Neural progenitor cell (in vitro differentiated cells): Measurements from ENCODE around the gene CACHD1. TPM values are rescaled to one million over a fixed set of nuclear protein-coding genes. Genes with fewer than 3 reads are reported as not detected.

Source experiments
- DNase-seq: peaks from one replicate; pipeline ENCODE4 v3.0.0-alpha.2; 2016; ENCODE audit warnings: low spot score
- H2AFZ ChIP-seq: fragments of 200-600 bp; sonication (generic); replicated peaks from 2 replicates; pipeline ENCODE4 v1.6.1; 2016; ENCODE audit warnings: antibody characterized with exemption
- H3F3A ChIP-seq: fragments of 200-600 bp; sonication (generic); 2 replicates; pipeline ENCODE4 v1.6.1; 2016; ENCODE audit warnings: antibody characterized with exemption, low read depth
- H3K27ac ChIP-seq: fragments of 200-600 bp; sonication (generic); 2 replicates; pipeline ENCODE4 v1.5.1; 2016; ENCODE audit warnings: mild to moderate bottlenecking
- H3K27me3 ChIP-seq: fragments of 200-600 bp; sonication (generic); 2 replicates; pipeline ENCODE4 v1.6.1; 2016; ENCODE audit warnings: mild to moderate bottlenecking, moderate library complexity
- H3K36me3 ChIP-seq: fragments of 200-600 bp; sonication (generic); 2 replicates; pipeline ENCODE4 v1.5.1; 2016
- H3K4me1 ChIP-seq: fragments of 200-600 bp; sonication (generic); 2 replicates; pipeline ENCODE4 v1.6.1; 2016; ENCODE audit warnings: mixed run types
- H3K4me2 ChIP-seq: fragments of 200-600 bp; sonication (generic); 2 replicates; pipeline ENCODE4 v1.6.1; 2016
- H3K4me3 ChIP-seq: fragments of 200-600 bp; sonication (generic); 2 replicates; pipeline ENCODE4 v1.5.1; 2016
- H3K79me2 ChIP-seq: fragments of 200-600 bp; sonication (generic); 2 replicates; pipeline ENCODE4 v1.6.1; 2016; ENCODE audit warnings: low read depth
- H3K9ac ChIP-seq: fragments of 200-600 bp; sonication (generic); 2 replicates; pipeline ENCODE4 v1.6.1; 2016
- H3K9me3 ChIP-seq: fragments of 200-600 bp; sonication (generic); 2 replicates; pipeline ENCODE4 v1.5.1; 2016; ENCODE audit warnings: low read depth
- H4K20me1 ChIP-seq: fragments of 200-600 bp; sonication (generic); 2 replicates; pipeline ENCODE4 v1.6.1; 2016; ENCODE audit warnings: low read depth
- H3K27ac Mint-ChIP-seq: 3 replicates; pipeline ENCODE4 v1.8.0; 2021; ENCODE audit warnings: mixed read lengths
- H3K27me3 Mint-ChIP-seq: 2 replicates; pipeline ENCODE4 v1.8.0; 2022; ENCODE audit warnings: low read depth, mild to moderate bottlenecking, inconsistent platforms, moderate library complexity, mixed read lengths; ENCODE audit not compliant: insufficient read depth
- H3K36me3 Mint-ChIP-seq: 3 replicates; pipeline ENCODE4 v1.8.0; 2021; ENCODE audit warnings: mixed read lengths
- H3K4me1 Mint-ChIP-seq: 3 replicates; pipeline ENCODE4 v1.8.0; 2021; ENCODE audit warnings: mixed read lengths
- H3K4me3 Mint-ChIP-seq: 3 replicates; pipeline ENCODE4 v1.8.0; 2021; ENCODE audit warnings: mild to moderate bottlenecking, moderate library complexity, mixed read lengths
- H3K9me3 Mint-ChIP-seq: 3 replicates; pipeline ENCODE4 v1.8.0; 2020; ENCODE audit warnings: mixed read lengths
- CTCF ChIP-seq: fragments of 200-600 bp; sonication (generic); IDR thresholded peaks from 2 replicates; pipeline ENCODE4 v1.5.1; 2017; ENCODE audit warnings: antibody characterized with exemption, mild to moderate bottlenecking
- EZH2 ChIP-seq: fragments of 200-600 bp; sonication (generic); IDR thresholded peaks from 2 replicates; pipeline ENCODE4 v1.6.1; 2017; ENCODE audit warnings: antibody characterized with exemption, mild to moderate bottlenecking, moderate library complexity
- EZH2phosphoT487 ChIP-seq: fragments of 200-600 bp; sonication (generic); IDR thresholded peaks from 2 replicates; pipeline ENCODE4 v1.6.1; 2017; ENCODE audit warnings: antibody characterized with exemption
- total RNA-seq: library from RNA; depleted of rRNA; stranded (reverse); fragments of >200 nt; gene quantifications from 2 replicates; pipeline ENCODE4 v1.2.3, GENCODE V29; 2015; ENCODE audit warnings: low replicate concordance

The CACHD1 gene
- total RNA-seq, 1 donor from 2014 or later = 61.0 TPM

GRCh38 chr1:64482128-64482527, 12.2 kb downstream of the CACHD1 start:
- Mint-ChIP-seq H3K27ac (no peak overlapping the region), H3K27me3 (peaks cover 2% of the 10 kb centered on the region), H3K4me1 (peaks cover 55% of the 10 kb centered on the region), H3K4me3 (no peak overlapping the region), H3K9me3 (peaks cover 18% of the 10 kb centered on the region), H3K36me3 (peaks cover 33% of the 10 kb centered on the region)
- Histone ChIP-seq H3K4me2 (no peak overlapping the region), H3K4me1 (peaks cover 39% of the 10 kb centered on the region), H4K20me1 (peaks cover 61% of the 10 kb centered on the region), H3K27ac (no peak overlapping the region), H3K36me3 (no peaks in the 10 kb centered on the region), H2AFZ (no peak overlapping the region), H3K9me3 (no peaks in the 10 kb centered on the region), H3K4me3 (no peak overlapping the region), H3F3A (peaks cover 9% of the 10 kb centered on the region), H3K27me3 (no peaks in the 10 kb centered on the region), H3K79me2 (peaks cover 100% of the 10 kb centered on the region), H3K9ac (no peak overlapping the region)
- no peak for DNase-seq
- TF ChIP-seq EZH2phosphoT487 (no peak), EZH2 (no peak), CTCF (no peak)

GRCh38 chr1:64482720-64483119, 12.8 kb downstream of the CACHD1 start:
- no peak overlapping the region for H3K27ac ChIP-seq
- Mint-ChIP-seq H3K36me3 (peaks cover 33% of the 10 kb centered on the region), H3K4me1 (peaks cover 61% of the 10 kb centered on the region), H3K9me3 (peaks cover 18% of the 10 kb centered on the region), H3K27ac (no peak overlapping the region), H3K4me3 (no peak overlapping the region), H3K27me3 (peaks cover 2% of the 10 kb centered on the region)
- peaks cover 100% of the 10 kb centered on the region for H3K79me2 ChIP-seq
- no peak overlapping the region for H3K4me3 ChIP-seq
- no peaks in the 10 kb centered on the region for H3K9me3 ChIP-seq
- no peaks in the 10 kb centered on the region for H3K36me3 ChIP-seq
- peaks cover 63% of the 10 kb centered on the region for H4K20me1 ChIP-seq
- peaks cover 14% of the 10 kb centered on the region for H3F3A ChIP-seq
- no peaks in the 10 kb centered on the region for H3K27me3 ChIP-seq
- H2AFZ ChIP-seq = no peak overlapping the region
- DNase-seq = no peak
- H3K4me1 ChIP-seq = peaks cover 45% of the 10 kb centered on the region
- H3K9ac ChIP-seq = no peak overlapping the region
- H3K4me2 ChIP-seq = no peak overlapping the region
- no peak for TF ChIP-seq EZH2phosphoT487
- no peak for TF ChIP-seq EZH2
- TF ChIP-seq CTCF = no peak

- H3K9me3 ChIP-seq = no peaks in the 10 kb centered on the region
- no peak for DNase-seq
- H3K79me2 ChIP-seq = peaks cover 100% of the 10 kb centered on the region
- Mint-ChIP-seq H3K36me3 (peaks cover 36% of the 10 kb centered on the region), H3K9me3 (peaks cover 18% of the 10 kb centered on the region), H3K4me3 (no peak overlapping the region), H3K4me1 (peaks cover 65% of the 10 kb centered on the region), H3K27ac (no peak overlapping the region), H3K27me3 (peaks cover 2% of the 10 kb centered on the region)
- no peak overlapping the region for H2AFZ ChIP-seq
- peaks cover 61% of the 10 kb centered on the region for H4K20me1 ChIP-seq
- no peak overlapping the region for H3K4me2 ChIP-seq
- no peak overlapping the region for H3K9ac ChIP-seq
- H3K36me3 ChIP-seq = no peaks in the 10 kb centered on the region
- no peak overlapping the region for H3K4me3 ChIP-seq
- TF ChIP-seq EZH2 = no peak
- TF ChIP-seq EZH2phosphoT487 = no peak
- no peak for TF ChIP-seq CTCF
- peaks cover 23% of the 10 kb centered on the region for H3F3A ChIP-seq
- no peaks in the 10 kb centered on the region for H3K27me3 ChIP-seq
- no peak overlapping the region for H3K27ac ChIP-seq
- peaks cover 56% of the 10 kb centered on the region for H3K4me1 ChIP-seq
These were observed 13.9 kb downstream of the CACHD1 start for GRCh38 chr1:64483731-64484414.
